Suprapubic skin (tissue), 4 donors: ENCODE results near the gene ETS2.

ENCODE experiments used
- POLR2A ChIP-seq, 2 donors: fragments of 450-650 bp; IDR thresholded peaks; one replicate each; pipeline ENCODE4 v1.6.1; 2017; ENCODE audit warnings: antibody characterized with exemption in 2 of 2, mild to moderate bottlenecking in 2 of 2, moderate library complexity in 2 of 2
- POLR2AphosphoS5 ChIP-seq, 3 donors: sonication (generic); formaldehyde crosslinking; IDR thresholded peaks; one replicate each; pipeline ENCODE4 v1.6.1; 2017; ENCODE audit warnings: antibody characterized with exemption in 3 of 3
- TF ChIP-seq, protein P1 (sequence below), 2 donors: fragments of 200-600 bp in 1 of 2; fragments of 450-650 bp in 1 of 2; sonication (generic) in 1 of 2; IDR thresholded peaks; one replicate each; pipeline ENCODE4 v1.5.1; 2016 to 2019; ENCODE audit warnings: antibody characterized with exemption in 2 of 2, mild to moderate bottlenecking in 1 of 2, moderate library complexity in 1 of 2

DNA sequence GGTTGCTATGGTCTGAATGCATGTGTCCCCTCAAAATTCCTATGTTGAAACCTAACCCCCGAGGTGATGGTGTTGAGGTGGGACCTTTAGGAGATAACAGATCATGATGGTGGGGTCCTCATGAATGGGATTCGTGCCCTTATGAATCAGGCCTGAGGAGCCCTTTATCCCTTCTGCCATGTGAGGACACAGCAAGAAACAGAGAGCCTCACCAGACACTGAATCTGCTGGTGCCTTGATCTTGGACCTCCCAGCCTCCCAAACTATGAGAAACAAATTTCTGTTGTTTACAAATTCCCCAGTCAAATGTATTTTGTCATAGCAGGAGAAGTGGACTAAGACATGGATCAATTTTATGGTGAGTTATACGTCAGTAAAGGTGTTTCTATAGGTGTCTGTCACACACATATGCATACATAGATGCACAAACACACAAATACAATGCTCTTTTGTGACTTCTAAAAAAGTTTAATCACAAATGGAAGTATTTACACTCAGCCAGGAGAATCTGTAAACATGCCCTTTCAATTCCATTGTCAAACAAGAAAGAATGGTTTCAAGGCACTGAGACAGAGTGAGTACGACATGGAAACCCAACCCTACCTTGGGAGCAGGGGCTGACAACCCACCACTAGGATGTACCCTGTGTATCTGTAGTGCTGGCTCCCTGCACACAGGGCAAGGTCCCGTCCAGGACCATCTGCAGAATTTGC lies 5.5 kb upstream of the ETS2 start:
- TF ChIP-seq, protein P1, sequence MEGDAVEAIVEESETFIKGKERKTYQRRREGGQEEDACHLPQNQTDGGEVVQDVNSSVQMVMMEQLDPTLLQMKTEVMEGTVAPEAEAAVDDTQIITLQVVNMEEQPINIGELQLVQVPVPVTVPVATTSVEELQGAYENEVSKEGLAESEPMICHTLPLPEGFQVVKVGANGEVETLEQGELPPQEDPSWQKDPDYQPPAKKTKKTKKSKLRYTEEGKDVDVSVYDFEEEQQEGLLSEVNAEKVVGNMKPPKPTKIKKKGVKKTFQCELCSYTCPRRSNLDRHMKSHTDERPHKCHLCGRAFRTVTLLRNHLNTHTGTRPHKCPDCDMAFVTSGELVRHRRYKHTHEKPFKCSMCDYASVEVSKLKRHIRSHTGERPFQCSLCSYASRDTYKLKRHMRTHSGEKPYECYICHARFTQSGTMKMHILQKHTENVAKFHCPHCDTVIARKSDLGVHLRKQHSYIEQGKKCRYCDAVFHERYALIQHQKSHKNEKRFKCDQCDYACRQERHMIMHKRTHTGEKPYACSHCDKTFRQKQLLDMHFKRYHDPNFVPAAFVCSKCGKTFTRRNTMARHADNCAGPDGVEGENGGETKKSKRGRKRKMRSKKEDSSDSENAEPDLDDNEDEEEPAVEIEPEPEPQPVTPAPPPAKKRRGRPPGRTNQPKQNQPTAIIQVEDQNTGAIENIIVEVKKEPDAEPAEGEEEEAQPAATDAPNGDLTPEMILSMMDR (IDR thresholded peaks at IDR 0.05): no peak
- TF ChIP-seq POLR2A (IDR thresholded peaks at IDR 0.05) (no peak), POLR2AphosphoS5 (IDR thresholded peaks at IDR 0.05) (no peak)
